ENCODE results near the gene FAM184B.

Gene FAM184B

GRCh38 chr4:17654701-17655100, 126.7 kb downstream of the FAM184B start:
- TF ChIP-seq CTCF (IDR thresholded peaks at IDR 0.05): no peak

GRCh38 chr4:17650406-17650805, 131.0 kb downstream of the FAM184B start:
- TF ChIP-seq CTCF (IDR thresholded peaks at IDR 0.05): no peak

DNA sequence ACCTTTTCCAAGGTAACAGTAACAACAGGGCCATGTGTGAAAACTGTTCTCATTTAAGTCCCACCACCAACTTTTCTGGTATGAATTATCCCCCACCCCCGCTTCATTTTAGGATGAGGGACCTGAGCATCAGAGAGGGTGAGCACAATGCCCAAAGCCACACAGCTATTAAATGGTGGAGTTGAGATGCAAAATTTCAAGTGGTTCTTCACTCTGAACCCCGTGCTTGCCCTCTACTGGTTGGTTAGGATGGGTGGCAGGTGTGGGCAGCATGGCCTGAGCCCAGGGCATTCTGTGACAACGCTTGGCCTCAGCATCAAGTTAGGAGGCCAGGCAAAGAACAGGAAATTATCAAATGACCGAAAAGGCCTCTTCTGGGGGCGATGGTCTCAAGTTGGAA, 133.5 kb downstream of the FAM184B start:
- TF ChIP-seq CTCF (IDR thresholded peaks at IDR 0.05): no peak

DNA sequence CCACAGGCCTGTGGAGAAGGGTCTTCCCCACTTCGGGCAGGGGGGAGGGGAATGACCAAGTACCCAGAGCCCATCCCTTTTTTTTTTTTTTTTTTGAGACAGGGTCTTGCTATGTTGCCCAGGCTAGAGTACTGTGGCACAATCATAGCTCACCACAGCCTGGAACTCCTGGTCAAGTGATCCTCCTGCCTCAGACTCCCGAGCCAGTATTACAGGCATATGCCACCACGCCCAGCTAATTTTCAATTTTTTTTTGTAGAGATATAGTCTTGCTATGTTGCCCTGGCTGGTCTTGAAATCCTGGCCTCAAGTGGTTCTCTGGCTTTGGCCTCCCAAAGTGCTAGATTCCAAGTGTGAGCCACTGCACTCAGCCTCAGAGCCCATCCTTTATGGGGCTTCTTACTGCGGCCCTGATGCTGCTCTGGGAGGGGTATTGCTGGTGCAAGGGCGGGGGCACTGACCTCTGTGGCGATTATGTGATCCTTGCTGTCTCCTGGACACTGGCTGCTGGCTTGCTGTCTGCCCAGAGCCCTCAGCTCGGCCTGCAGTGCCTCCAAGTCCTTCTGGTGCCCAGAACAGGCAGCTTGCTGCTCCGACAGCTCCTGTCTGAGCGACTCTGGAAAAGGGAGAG, 134.1 kb downstream of the FAM184B start:
- no peak for TF ChIP-seq CTCF (IDR thresholded peaks at IDR 0.05)

DNA sequence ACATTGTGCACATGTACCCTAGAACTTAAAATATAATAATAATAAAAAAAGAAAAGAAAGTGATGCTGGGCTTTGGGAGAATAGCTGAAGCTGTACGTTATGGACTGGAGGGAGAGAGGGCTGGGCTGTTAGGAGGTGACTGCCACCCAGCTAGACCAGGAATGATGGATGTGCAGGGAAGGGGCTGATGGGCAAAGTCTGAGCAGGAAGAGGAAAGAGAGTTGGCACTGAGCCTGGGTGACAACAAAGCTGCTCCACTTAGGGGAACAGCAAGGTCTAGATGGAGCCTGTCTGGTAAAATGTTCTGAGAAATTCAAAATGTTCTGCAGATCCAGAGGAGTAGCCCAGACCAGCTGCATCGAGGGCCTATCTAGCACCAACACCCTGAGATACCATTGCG, 134.7 kb downstream of the FAM184B start:
- no peak for TF ChIP-seq CTCF (IDR thresholded peaks at IDR 0.05)

GRCh38 chr4:17642398-17642783, 139.0 kb downstream of the FAM184B start:
- TF ChIP-seq CTCF (IDR thresholded peaks at IDR 0.05): no peak

DNA sequence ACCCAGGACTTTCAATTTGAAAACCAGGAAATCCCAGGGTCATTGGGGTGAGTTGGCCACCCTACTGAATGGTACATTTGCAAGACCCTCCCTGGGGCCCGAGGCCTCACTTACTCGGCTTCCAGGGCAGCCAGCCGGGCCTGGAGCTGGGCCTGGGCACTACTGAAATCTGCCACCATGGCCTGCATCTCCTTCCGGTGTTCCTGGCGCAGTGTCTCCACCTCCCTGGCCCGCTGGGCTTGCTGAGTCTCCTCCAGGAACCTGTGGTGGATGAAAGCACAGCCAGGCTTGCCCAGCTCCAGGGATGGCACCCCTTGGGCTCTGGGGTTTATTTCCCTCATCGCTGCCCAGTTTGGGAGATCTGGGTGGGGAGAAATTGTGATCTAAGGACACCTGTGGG, 142.3 kb downstream of the FAM184B start:
- TF ChIP-seq CTCF (IDR thresholded peaks at IDR 0.05): no peak
